DND-41 (cell line): ENCODE measurements around the gene VAV2.

Experiments
- ATAC-seq: fragments of 200-7000 bp; cut with Tn5 transposase; 3 replicates; pipeline ENCODE4 v1.9.1; 2021; ENCODE audit warnings: low read depth; ENCODE audit not compliant: insufficient read depth
- DNase-seq: peaks from one replicate; pipeline ENCODE4 v3.0.0-alpha.2; 2020
- H2AFZ ChIP-seq: 2 replicates; pipeline ENCODE4 v1.6.0; 2012; ENCODE audit warnings: low read depth, low read length
- H3K27ac ChIP-seq: 2 replicates; pipeline ENCODE4 v1.5.1; 2012; ENCODE audit warnings: low read length, inconsistent platforms
- H3K27me3 ChIP-seq: fragments of 200-600 bp; sonication (generic); 2 replicates; pipeline ENCODE4 v1.6.0; 2012; ENCODE audit warnings: low read length, mild to moderate bottlenecking, inconsistent platforms; ENCODE audit not compliant: insufficient read depth, poor library complexity
- H3K36me3 ChIP-seq: 2 replicates; pipeline ENCODE4 v1.5.1; 2012; ENCODE audit warnings: low read length, inconsistent platforms; ENCODE audit not compliant: insufficient read depth
- H3K4me1 ChIP-seq: 2 replicates; pipeline ENCODE4 v1.5.1; 2012; ENCODE audit warnings: mild to moderate bottlenecking, low read length; ENCODE audit not compliant: insufficient read depth
- H3K4me2 ChIP-seq: 2 replicates; pipeline ENCODE4 v1.6.0; 2012; ENCODE audit warnings: mild to moderate bottlenecking, moderate library complexity, low read length, inconsistent platforms; ENCODE audit not compliant: insufficient read depth
- H3K4me3 ChIP-seq, 2 experiments: fragments of 200-600 bp in 1 of 2; shearing (Covaris generic) in 1 of 2; 2 replicates each; pipeline ENCODE4 v1.5.1; 2012 to 2016; ENCODE audit warnings: inconsistent platforms in 2 of 2, low read length in 2 of 2, mild to moderate bottlenecking in 2 of 2, low read depth in 1 of 2, moderate library complexity in 1 of 2
- H3K79me2 ChIP-seq: 2 replicates; pipeline ENCODE4 v1.6.0; 2012; ENCODE audit warnings: low read length, inconsistent platforms; ENCODE audit not compliant: insufficient read depth
- H3K9ac ChIP-seq: 2 replicates; pipeline ENCODE4 v1.6.0; 2012; ENCODE audit warnings: low read depth, mild to moderate bottlenecking, inconsistent platforms, low read length, moderate library complexity
- H3K9me3 ChIP-seq: 2 replicates; pipeline ENCODE4 v1.5.1; 2012; ENCODE audit warnings: low read length, moderate library complexity, mild to moderate bottlenecking, inconsistent platforms; ENCODE audit not compliant: insufficient read depth, severe bottlenecking
- H4K20me1 ChIP-seq: 2 replicates; pipeline ENCODE4 v1.6.0; 2012; ENCODE audit warnings: low read length; ENCODE audit not compliant: insufficient read depth
- CTCF ChIP-seq: IDR thresholded peaks from 2 replicates; pipeline ENCODE4 v1.5.1; 2012; ENCODE audit warnings: borderline replicate concordance, low read length, moderate library complexity, mild to moderate bottlenecking; ENCODE audit not compliant: poor library complexity, severe bottlenecking; ENCODE audit errors: extremely low read depth
- EZH2 ChIP-seq: IDR thresholded peaks from 3 replicates; pipeline ENCODE4 v1.6.1; 2012; ENCODE audit warnings: borderline replicate concordance, low read depth, mild to moderate bottlenecking, moderate library complexity, low read length, inconsistent platforms; ENCODE audit not compliant: severe bottlenecking

Gene VAV2

GRCh38 chr9:133803028-133803585 is 189.0 kb downstream of the VAV2 start:
- H4K20me1 ChIP-seq: no peaks in the 10 kb centered on the region
- no peaks in the 10 kb centered on the region for H3K36me3 ChIP-seq
- H3K4me2 ChIP-seq: no peak overlapping the region
- H3K9ac ChIP-seq: no peak overlapping the region
- DNase-seq (no peak), ATAC-seq (no peak)
- no peak overlapping the region for H3K4me3 ChIP-seq
- TF ChIP-seq EZH2: no peak
- TF ChIP-seq CTCF: no peak
- H3K27ac ChIP-seq: no peak overlapping the region
- H3K27me3 ChIP-seq: no peaks in the 10 kb centered on the region
- no peaks in the 10 kb centered on the region for H3K9me3 ChIP-seq
- no peaks in the 10 kb centered on the region for H3K4me1 ChIP-seq
- H2AFZ ChIP-seq: no peak overlapping the region
- no peaks in the 10 kb centered on the region for H3K79me2 ChIP-seq

- Histone ChIP-seq H3K36me3 (no peaks in the 10 kb centered on the region), H3K9ac (no peak overlapping the region), H3K4me1 (no peaks in the 10 kb centered on the region), H3K4me2 (no peak overlapping the region), H3K4me3 (no peak overlapping the region), H4K20me1 (no peaks in the 10 kb centered on the region; the same call in 1 of the 2 replicates), H3K27ac (no peak overlapping the region), H3K27me3 (no peaks in the 10 kb centered on the region), H3K9me3 (no peaks in the 10 kb centered on the region), H2AFZ (no peak overlapping the region), H3K79me2 (no peaks in the 10 kb centered on the region)
- DNase-seq: no peak
- ATAC-seq: no peak
- TF ChIP-seq EZH2 (no peak), CTCF (no peak)
Observed at GRCh38 chr9:133801739-133802138, 190.4 kb downstream of the VAV2 start.

GRCh38 chr9:133800266-133800665 is 191.9 kb downstream of the VAV2 start:
- no peak for DNase-seq
- Histone ChIP-seq H4K20me1 (no peaks in the 10 kb centered on the region; the same call in 1 of the 2 replicates), H3K4me2 (no peak overlapping the region), H3K4me1 (no peaks in the 10 kb centered on the region), H3K9ac (no peak overlapping the region), H2AFZ (no peak overlapping the region), H3K27ac (no peak overlapping the region), H3K36me3 (no peaks in the 10 kb centered on the region), H3K4me3 (no peak overlapping the region), H3K79me2 (no peaks in the 10 kb centered on the region), H3K27me3 (no peaks in the 10 kb centered on the region), H3K9me3 (no peaks in the 10 kb centered on the region)
- TF ChIP-seq CTCF (no peak), EZH2 (no peak)
- no peak for ATAC-seq

GRCh38 chr9:133799716-133800115 is 192.4 kb downstream of the VAV2 start:
- TF ChIP-seq EZH2 (no peak), CTCF (no peak)

More at GRCh38 chr9:133799716-133800115, 192.4 kb downstream of the VAV2 start:
- no peaks in the 10 kb centered on the region for H3K9me3 ChIP-seq
- no peaks in the 10 kb centered on the region for H3K4me1 ChIP-seq
- no peaks in the 10 kb centered on the region for H3K36me3 ChIP-seq
- no peak overlapping the region for H3K4me3 ChIP-seq
- no peaks in the 10 kb centered on the region; the same call in 1 of the 2 replicates for H4K20me1 ChIP-seq
- no peak overlapping the region for H3K9ac ChIP-seq
- no peak overlapping the region for H3K4me2 ChIP-seq
- DNase-seq: no peak
- no peak overlapping the region for H3K27ac ChIP-seq
- no peaks in the 10 kb centered on the region for H3K27me3 ChIP-seq
- ATAC-seq: no peak
- H3K79me2 ChIP-seq: no peaks in the 10 kb centered on the region
- no peak overlapping the region for H2AFZ ChIP-seq
